HG02970 (cell line): ENCODE measurements around the gene PPP1R3D.
"Not testable (repeated sequence)": the region's sequence is repeated elsewhere in the genome, so short reads cannot be mapped to it uniquely, and the experiment has no call there.

Source experiments
- ATAC-seq: cut with Tn5 transposase; IDR thresholded peaks from one replicate; pipeline ENCODE4 v1.9.1; 2021; ENCODE audit warnings: mild to moderate bottlenecking, moderate library complexity, moderate number of reproducible peaks; ENCODE audit not compliant: unreplicated experiment, low FRiP score

The PPP1R3D gene, protein sequence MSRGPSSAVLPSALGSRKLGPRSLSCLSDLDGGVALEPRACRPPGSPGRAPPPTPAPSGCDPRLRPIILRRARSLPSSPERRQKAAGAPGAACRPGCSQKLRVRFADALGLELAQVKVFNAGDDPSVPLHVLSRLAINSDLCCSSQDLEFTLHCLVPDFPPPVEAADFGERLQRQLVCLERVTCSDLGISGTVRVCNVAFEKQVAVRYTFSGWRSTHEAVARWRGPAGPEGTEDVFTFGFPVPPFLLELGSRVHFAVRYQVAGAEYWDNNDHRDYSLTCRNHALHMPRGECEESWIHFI

DNA sequence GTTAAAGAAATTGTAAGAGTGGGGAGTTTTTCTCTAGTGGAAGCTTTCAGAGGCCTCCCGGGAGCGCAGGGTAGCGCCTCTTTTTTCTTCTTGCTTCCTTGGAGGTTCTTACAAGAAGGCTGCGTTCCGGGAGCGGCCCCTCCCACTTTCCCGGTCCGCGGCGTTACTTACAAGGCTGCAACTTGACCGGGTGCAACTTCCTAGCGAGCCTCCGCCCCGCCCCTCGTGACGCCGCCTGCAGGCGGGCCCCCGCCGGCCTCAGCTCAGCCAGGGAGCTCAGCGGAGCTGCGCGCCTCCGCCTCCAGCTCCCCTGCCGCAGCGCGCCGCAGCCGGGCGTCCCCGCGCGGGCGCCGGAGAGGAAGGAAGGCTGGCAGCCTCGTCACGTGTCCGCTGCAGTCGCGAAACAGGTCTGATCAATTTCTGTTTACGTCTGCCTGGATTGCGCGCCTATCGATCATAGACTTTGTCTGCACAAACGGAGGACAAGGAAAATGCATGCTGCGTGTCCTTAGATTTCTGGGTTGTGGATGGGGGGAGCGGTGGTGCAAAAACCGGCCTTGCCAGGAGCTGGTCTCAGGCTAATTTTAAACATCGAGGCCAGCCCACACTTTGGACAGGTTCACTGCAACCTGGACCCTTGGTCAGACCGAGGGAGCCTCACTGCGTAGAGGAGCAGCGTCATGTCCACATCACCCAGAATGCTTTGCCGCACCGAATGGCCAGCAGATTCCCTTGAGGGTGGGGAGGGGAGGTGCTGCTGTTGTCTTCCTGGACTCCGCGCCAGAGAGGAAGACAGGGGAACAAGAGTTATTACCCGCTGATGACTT, at the start of gene PPP1R3D, which contains the start of gene FAM217B:
Gene PPP1R3D, minus strand, starts transcription at position 177 of the 827 bp plus-strand sequence. CDS start 374 bp downstream, outside the sequence.
Gene FAM217B, plus strand, starts transcription at position 261 of the 827 bp plus-strand sequence. CDS start 3,555 bp downstream, outside the sequence.
- ATAC-seq: peak; percentile 94

DNA sequence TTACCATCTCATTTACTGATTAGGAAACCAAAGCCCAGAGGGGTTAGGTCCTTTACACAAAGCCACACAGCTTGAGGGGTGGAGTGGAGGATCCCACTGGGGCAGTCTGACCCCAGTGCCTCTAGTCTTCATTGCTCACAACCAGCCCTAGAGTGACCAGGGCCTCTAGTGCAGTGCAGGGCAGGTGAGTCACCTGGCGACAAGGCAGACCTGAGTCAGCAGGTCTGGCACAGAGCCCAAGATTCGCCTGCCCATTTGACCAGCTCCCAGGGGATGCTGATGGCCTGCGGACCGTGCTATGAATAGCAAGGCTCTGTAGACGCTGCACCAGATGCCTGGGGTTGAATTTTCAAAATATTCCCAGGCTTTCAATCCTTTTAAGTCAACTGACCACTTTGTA, 48.0 kb upstream of the PPP1R3D start:
- ATAC-seq: no peak

DNA sequence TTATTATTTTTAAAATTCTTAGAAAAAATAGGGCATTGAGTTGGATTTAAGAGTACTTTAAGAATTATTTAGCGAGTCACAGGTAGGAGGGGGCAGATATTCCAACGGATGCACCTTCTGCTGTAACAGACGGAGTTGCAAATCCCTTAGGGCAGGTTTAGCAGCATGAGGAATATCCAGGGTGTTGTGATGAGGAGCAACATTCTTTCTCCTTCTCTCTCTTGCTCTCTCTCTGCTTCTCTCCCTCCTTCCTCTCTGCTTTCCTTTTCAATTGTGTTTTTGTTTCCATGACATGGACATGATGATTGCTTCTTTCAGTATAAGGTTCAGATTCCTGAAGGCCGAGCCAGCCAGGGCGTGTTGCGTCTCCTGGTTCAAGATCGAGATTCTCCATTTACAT, 47.0 kb upstream of the PPP1R3D start:
- no peak for ATAC-seq

DNA sequence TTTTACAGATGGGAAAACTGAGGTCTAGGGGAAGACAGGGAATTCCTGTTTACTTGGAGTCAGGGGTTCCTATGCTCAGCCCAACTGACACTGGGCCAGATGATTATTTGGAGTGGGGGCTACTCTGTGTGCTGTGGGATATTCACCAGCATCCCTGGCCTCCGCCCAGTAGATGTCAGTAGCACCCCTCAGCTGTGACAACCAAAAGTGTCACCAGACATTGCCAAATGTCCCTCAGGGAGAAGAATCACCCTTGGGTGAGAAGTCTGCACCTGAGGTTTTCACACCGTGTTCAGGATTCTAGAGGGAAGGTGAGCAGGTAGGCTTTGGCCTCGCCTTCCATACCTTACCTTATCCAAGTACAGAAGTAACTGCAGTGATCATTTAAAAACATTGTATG, 45.8 kb upstream of the PPP1R3D start:
- ATAC-seq: no peak

DNA sequence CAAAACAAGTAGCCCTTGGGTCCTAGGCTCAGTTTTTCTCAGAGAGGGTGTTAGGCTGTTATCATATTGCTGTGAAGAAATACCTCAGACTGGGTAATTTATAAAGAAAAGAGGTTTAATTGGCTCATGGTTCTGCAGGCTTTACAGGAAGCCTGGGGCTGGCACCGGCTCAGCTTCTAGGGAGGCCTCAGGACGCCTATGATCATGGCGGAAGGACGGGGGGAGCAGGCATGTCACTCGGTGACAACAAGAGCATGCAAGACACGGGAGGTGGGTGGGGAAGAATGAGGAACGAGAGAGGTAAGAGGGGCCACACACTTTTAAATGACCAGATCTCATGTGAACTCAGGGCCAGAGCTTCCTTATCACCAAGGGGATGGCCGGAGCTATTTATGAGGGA, 45.1 kb upstream of the PPP1R3D start:
- ATAC-seq: no peak

DNA sequence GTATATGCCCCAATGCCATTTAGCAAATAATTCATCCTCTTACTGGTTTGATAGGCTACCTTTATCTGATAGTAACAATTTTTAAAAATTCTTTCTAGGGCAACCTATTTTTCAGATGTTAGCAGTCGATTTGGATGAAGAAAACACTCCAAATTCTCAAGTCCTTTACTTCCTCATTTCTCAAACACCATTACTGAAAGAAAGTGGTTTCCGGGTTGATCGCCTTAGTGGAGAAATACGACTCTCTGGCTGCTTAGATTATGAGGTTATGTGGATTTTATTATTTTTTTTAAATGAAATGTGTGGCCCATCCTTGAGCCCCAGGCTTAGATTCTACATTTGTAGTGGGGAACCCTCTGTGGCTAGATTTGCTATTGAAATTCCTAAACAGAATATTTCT, 44.4 kb upstream of the PPP1R3D start:
- no peak for ATAC-seq

DNA sequence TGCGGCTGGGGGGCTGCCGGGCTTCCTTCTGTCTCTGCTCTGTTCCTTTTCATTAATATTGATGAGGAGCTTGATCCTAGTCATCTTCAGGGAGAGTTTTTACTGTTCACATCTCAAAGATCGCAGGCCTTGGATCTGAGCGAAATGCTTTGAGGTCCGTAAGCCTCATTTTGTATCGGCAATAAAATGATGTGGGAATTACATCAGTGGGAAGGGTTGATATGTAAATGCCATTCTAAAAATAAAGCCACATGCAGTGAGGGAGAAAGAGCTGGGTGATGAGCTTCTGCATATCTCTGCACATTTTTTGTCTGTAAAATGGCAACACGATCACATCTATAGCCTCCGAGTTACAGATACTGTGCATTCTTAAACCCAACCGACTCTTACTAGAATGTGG, 43.0 kb upstream of the PPP1R3D start:
- ATAC-seq: no peak

DNA sequence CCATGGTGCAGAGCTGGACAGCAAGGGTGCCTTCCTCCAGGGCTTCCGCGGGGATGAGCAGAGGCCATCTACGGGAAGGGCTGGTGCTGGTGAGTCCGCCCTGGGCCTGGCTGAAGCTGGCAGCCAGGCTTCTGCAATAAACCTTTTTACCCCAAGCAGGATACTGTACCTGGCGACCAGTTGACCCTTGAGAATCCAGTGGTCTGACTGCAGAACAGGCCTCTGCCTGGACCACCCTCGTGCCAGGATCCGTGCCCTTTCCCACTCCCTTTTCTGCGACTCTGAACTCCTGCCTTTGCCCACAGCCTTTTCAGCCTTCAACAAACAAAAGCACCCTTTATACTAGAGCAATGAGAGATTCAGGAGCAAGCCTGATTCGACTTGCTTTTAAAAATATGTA, 37.0 kb upstream of the PPP1R3D start:
- no peak for ATAC-seq

DNA sequence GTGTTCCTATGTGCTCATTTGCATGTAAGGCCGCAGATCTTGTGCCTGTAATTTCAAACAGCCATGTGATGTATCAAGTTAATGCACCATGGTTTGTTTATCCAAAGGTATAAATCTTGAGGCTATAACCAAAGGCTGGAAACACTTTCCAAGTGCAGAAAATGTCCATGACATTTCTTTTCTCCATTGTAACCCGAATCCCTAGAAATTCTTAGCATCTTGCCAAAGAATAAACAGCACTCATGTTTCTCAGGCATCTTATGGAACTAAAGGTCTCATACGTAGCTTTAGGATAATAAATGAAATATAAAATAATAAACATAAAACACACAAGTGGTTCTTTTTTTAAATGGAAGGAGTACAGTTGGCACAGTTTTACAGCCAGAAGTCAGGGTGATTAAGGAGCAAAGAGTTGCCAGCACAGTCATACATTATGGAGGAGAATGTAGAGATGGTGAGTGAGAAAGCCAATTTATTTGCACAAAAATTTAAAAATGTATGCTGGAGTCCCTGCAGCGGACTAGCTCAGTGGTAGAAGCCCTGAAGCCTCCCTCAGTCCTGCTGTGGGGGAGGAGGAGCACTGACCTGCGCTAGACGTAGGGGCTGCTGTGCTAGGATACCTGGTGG, 36.2 kb upstream of the PPP1R3D start:
- ATAC-seq: no peak

DNA sequence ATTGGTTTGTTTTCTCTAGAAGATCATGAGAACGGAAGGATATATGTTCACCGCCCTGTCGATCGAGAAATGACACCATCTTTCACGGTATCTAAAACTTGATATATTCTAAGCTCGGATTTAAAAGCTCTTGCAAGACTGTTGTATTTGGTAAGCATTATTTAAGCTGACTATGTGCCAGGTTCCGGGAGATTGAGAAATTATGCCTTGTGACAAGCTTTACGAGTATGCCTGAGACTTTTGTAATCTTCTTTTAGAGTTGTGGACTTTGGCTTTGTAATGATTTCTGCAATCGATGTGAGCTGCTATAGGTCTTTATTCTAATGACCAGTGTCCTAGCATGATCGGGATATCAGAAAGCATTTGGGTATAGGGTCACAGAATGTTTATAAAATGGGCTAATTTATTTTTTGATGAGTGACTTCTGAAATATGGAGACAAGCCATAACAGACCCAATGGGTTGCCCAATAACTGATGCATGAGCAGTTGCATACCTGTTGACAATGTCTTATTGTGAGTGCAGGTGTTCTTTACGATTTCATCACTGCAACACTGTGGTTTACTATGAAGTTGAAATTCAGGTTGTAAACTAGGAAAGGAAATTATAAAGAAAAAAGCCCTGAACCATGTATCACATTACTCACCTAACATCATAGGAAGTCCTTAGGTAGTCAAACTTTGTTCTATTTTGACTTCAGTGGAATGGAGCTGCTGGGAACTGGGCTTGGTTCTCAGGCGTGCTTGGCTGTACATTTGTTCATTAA, 32.1 kb upstream of the PPP1R3D start:
- no peak for ATAC-seq

DNA sequence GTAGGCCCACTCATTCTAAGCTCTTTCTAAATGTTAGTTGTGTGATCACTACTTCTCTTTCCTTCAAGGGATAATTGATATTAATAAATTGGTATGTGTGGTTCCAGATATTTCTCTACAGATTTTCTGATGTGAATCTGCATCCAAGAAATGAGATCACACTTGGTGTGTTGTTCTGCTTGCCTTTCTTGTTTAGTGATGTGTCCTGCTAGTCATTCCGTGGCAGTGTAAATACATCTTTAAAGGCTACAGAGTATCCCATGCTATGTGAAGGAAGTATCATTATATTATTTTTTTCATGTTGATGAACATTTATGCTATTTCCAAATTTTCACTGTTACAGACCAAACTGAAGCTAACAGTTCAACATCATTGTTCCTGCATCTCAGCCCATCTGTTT, 31.3 kb upstream of the PPP1R3D start:
- no peak for ATAC-seq

DNA sequence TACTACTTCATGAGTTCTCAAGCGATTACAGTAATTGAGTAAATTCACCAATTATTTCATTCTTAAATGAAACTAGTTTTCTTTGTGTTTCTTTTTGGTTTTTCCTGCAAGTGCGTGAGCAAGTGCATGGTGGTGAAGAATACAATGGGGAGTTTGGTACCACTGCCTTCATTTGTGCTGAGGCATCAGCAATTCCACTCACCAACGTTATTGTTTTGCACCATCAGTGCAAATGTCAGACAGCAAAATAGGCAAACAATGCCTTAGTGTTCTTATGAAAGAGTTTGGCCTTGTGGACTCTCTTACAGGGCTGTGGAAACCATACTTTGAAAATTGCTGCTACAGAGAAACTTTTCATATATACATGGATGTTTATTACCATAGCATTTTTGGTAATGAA, 26.3 kb upstream of the PPP1R3D start:
- ATAC-seq: no peak

DNA sequence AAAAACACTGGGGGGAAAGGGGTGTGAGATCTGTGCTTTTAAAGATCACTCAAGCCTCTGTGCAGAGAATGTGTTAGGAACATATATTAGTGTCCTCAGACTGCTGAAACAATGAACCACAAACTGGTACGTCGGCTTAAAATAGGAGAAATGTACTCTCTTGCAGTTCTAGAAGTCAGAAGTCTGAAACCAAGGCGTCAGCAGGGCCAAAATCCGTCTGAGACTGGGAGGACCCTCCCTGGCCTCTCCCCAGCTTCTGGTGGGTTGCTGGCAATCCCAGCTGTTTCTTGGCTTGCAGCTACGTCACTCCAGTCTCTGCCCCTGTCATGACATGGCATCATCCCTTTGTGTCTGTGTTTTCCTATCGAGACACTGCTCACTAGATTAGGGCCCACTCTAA, 22.1 kb upstream of the PPP1R3D start:
- no peak for ATAC-seq

DNA sequence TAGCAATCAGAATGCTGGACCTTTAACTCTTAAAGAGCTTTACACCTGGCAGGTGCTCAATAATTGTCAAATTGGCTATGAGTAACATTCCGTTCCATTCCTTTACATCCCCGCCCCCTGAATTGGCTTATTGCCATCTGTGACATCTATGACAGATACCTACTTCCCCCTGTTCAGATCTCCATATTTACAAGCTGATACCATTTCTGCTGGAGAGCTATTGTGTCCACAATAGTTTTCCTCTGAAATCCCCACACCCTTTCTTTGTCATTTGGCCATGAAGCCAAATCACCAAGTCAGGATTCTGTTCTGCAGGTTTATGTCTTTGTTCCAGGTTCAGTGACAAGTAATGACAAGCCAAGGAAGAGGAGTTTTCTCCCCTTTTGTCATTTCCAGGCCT, 21.3 kb upstream of the PPP1R3D start:
- ATAC-seq: no peak

DNA sequence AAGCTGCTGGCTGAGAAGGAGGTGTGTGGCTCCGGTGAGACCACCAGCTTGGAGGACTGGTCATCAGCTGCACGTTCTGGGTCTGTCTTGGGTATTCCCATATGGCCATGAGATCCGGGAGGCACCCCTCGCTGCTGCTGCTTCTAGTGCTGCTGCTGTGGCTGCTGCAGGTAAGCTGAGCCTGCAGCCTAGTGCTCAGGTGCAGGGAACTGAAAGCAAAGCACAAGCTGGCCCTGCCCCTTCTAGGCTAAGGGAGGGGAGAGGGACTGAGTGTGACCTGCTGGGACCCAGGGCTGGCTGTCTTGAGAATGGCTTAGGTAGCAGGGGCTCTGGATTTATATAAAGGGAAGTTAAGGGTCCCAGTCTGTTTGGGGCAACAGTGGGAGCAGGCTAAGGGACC, 18.5 kb upstream of the PPP1R3D start:
- no peak for ATAC-seq

DNA sequence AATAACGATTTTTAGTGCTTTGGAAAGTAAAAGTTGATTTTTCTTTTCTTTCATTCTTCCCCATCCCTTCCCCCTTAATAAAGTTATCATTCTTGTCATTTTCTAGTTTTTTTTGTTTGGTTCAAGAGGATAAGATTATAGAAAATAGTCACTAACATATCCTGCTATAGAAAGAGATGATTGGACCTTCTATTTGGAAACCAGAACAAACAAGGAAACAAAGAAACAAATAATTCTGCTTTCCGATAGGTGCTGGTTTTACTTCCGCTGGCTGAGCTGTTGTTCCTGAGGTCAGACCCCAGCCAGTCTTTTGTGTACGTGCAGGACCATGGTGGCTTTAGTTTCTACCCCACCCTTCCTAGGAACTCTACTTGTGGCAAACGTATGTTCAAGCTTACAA, 18.0 kb upstream of the PPP1R3D start, which contains the start of gene CDH26:
Gene CDH26, plus strand, starts transcription at position 301 of the 400 bp plus-strand sequence. CDS start 304 bp downstream, outside the sequence.
- no peak for ATAC-seq

DNA sequence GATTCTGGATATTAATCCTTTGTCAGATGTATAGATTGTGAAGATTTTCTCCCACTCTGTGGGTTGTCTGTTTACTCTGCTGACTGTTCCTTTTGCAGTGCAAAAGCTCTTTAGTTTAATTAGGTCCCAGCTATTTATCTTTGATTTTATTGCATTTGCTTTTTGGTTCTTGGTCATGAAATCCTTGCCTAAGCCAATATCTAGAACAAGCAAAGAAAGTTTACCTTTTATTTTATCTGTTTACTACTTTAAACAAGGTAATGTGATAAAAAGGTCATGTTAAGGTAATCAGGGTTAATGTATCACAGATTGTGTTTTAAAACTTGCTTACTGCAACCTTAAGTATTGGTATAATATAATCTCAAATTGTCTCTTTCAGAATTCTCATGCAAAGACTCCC, 17.5 kb upstream of the PPP1R3D start:
- not testable (repeated sequence) for ATAC-seq

DNA sequence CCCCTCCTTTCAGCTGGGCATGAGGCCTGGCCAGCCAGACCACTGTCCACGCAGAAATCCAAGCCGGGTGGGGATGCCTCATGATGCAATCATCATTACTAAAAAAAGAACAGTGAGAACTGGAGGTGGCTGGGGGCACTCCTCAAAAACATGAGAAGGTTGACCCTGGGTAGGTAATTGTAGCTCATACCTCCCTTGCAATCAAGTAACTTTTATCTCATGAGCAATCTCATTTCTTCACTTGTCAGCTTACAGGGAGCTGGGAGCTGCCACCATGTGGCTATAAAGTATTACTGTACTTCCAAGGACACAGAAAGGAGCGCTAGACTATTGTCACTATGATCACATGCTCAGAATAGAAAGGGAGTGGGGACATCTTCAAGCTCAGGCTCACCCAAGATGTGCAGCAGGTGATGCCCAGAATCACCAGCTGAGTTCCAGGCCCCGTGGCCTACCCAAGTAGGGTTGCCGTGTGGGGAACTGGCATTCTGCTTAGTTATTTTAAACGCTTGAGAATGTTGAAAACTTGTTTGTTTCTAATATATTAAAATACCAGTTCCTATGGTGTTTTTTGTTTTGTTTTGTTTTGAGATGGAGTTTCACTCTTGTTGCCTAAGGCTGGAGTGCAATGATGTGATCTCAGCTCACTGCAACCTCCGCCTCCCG, 15.2 kb upstream of the PPP1R3D start:
- ATAC-seq: no peak

DNA sequence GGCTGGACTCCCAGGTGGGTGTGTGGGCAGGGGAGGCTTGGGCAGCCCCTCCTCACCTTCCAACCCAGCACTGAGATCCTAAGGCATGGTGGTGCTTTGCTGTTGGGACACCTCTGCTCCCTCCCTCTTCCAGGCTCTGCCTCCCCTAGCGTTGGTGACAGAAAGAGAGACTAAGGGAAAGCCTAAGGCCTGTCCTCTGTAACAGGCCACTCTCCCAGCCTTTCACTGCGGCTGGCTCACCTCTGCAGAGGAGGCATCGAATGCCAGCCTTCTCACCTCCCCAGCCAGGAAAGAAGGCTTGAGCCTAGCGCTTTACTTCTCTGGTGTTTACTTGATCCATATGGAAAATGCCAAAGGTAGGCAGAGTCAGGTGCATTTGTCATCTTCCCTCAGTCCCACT, 14.6 kb upstream of the PPP1R3D start:
- no peak for ATAC-seq

DNA sequence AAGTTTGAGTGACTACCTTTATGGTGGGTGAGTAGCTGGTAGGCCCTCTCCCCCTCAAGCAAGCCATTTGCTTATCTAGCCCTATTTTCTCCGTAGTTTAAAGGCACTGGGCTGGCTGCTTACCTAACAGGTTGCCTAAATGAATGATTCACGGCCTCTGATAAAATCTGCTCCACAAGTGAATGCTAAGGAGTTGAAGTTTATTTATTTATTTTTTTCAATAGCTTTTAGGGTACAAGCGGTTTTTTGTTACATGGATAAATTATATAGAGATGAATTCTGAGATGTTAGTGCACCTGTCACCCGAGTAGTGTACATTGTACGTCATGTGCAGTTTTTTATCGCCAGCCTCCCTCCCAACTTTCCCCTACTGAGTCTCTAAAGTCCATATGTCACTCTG, 9.8 kb upstream of the PPP1R3D start:
- no peak for ATAC-seq
